Stimulated activated CD4-positive, alpha-beta T cell treated with anti-CD3 and anti-CD28 coated beads, Interleukin-15, amount 100 ng/mL, for 1 hour (primary cell): ENCODE measurements around the gene GNAT1.

Experiments used
- DNase-seq, 2 donors: peaks; one replicate each; pipeline ENCODE4 v3.0.0-alpha.2; 2020; ENCODE audit warnings: low read depth in 1 of 2, low spot score in 1 of 2

GNAT1 gene

GRCh38 chr3:50174947-50175524 is 16.4 kb upstream of the GNAT1 start:
- DNase-seq = no peak

- DNase-seq = no peak
These were observed 14.1 kb upstream of the GNAT1 start for GRCh38 chr3:50177346-50177745.

- DNase-seq = no peak
These were observed 11.7 kb upstream of the GNAT1 start for GRCh38 chr3:50179710-50180109.

GRCh38 chr3:50181985-50182384 is 9.4 kb upstream of the GNAT1 start:
- DNase-seq = no peak

- no peak for DNase-seq
These were observed 8.8 kb upstream of the GNAT1 start for GRCh38 chr3:50182533-50183099.

GRCh38 chr3:50183755-50184154 is 7.7 kb upstream of the GNAT1 start:
- DNase-seq = no peak

GRCh38 chr3:50184242-50184978 is 7.0 kb upstream of the GNAT1 start:
- DNase-seq = no peak

- no peak for DNase-seq
These were observed 6.2 kb upstream of the GNAT1 start for GRCh38 chr3:50185230-50185629.

- DNase-seq = no peak
These were observed 5.3 kb upstream of the GNAT1 start for GRCh38 chr3:50186096-50186495.

- DNase-seq = no peak
These were observed 3.7 kb upstream of the GNAT1 start for GRCh38 chr3:50187750-50188149.

- DNase-seq = no peak
These were observed 2.1 kb upstream of the GNAT1 start for GRCh38 chr3:50189274-50189673.

- no peak for DNase-seq
These were observed 1.4 kb upstream of the GNAT1 start for GRCh38 chr3:50189989-50190388.

- DNase-seq = no peak
These were observed 714 bp downstream of the GNAT1 start for GRCh38 chr3:50192124-50192523.

GRCh38 chr3:50192689-50193141 is 1.3 kb downstream of the GNAT1 start:
- peak; percentile 69 to 83 for DNase-seq

GRCh38 chr3:50193286-50193685 is 1.9 kb downstream of the GNAT1 start:
- DNase-seq = no peak

GRCh38 chr3:50193746-50194127 is 2.3 kb downstream of the GNAT1 start:
- DNase-seq = no peak

GRCh38 chr3:50194128-50194902 is 2.9 kb downstream of the GNAT1 start:
- peak; percentile 71 to 77 for DNase-seq

GRCh38 chr3:50194903-50195500 is 3.6 kb downstream of the GNAT1 start:
- DNase-seq = no peak

GRCh38 chr3:50195501-50196252 is 4.3 kb downstream of the GNAT1 start:
- no peak for DNase-seq

- no peak for DNase-seq
These were observed 4.9 kb downstream of the GNAT1 start for GRCh38 chr3:50196253-50196801.
